NCI-H1417 treated with DMSO at 0.1 percent for 48 hours (cell line): Measurements from ENCODE around the gene FAM186B.

ENCODE experiments used
- DNase-seq: peaks from one replicate; lab custom pipeline; 2025; lab: John Stamatoyannopoulos, UW

Gene FAM186B

GRCh38 chr12:49537752-49538509, 67.5 kb downstream of the FAM186B start:
- DNase-seq = no peak
